HFFc6 (cell line): ENCODE measurements around the gene CLDND2. TPM values are rescaled to one million over a fixed set of nuclear protein-coding genes. Genes with fewer than 3 reads are reported as not detected.

Experiments
- DNase-seq: peaks from one replicate; pipeline ENCODE4 v3.0.0-alpha.2; 2018
- H3K27ac Mint-ChIP-seq: 2 replicates; pipeline ENCODE4 v1.8.0; 2020; ENCODE audit warnings: mild to moderate bottlenecking, mixed read lengths
- H3K27me3 Mint-ChIP-seq: 2 replicates; pipeline ENCODE4 v1.8.0; 2021; ENCODE audit warnings: mild to moderate bottlenecking, moderate library complexity, mixed read lengths; ENCODE audit not compliant: insufficient read depth
- H3K36me3 Mint-ChIP-seq: 2 replicates; pipeline ENCODE4 v1.8.0; 2021; ENCODE audit warnings: low read depth, mixed read lengths
- H3K4me1 Mint-ChIP-seq: 2 replicates; pipeline ENCODE4 v1.8.0; 2020; ENCODE audit warnings: low read depth, mixed read lengths
- H3K4me3 Mint-ChIP-seq: 2 replicates; pipeline ENCODE4 v1.8.0; 2020; ENCODE audit warnings: mild to moderate bottlenecking, moderate library complexity, mixed read lengths
- H3K9me3 Mint-ChIP-seq: 2 replicates; pipeline ENCODE4 v1.8.0; 2020; ENCODE audit warnings: mild to moderate bottlenecking, mixed read lengths
- CTCF ChIP-seq: fragments of 200-600 bp; sonication (generic); IDR thresholded peaks from 2 replicates; pipeline ENCODE4 v1.5.0; 2021; ENCODE audit warnings: antibody characterized with exemption, mild to moderate bottlenecking
- total RNA-seq, 6 experiments: library from RNA; stranded (reverse); fragmentation: NEBNext Ultra II Directional; extraction: Animal tissue kit (Norgen Biotek cat#: 25700); gene quantifications; 2 replicates in 1 of 6; 3 replicates in 5 of 6; pipeline ENCODE4 v1.2.3, GENCODE V29; 2021

Gene CLDND2
- total RNA-seq, 6 experiments from 2014 or later: 0.60 to 2.3 (median 0.94) TPM

- Mint-ChIP-seq H3K27ac (no peak overlapping the region), H3K4me3 (peak overlapping the region; percentile 6; the same call in 1 of the 2 replicates), H3K9me3 (no peaks in the 10 kb centered on the region), H3K4me1 (peaks cover 17% of the 10 kb centered on the region), H3K36me3 (no peaks in the 10 kb centered on the region; the same call in 1 of the 2 replicates), H3K27me3 (peaks cover 24% of the 10 kb centered on the region)
- no peak for DNase-seq
- no peak for TF ChIP-seq CTCF
Observed at GRCh38 chr19:51370230-51370629, 1.4 kb upstream of the CLDND2 start.

GRCh38 chr19:51367565-51368365 lies 1.0 kb downstream of the CLDND2 start:
- peaks cover 13% of the 10 kb centered on the region for H3K27me3 Mint-ChIP-seq
- peak overlapping the region; percentile 97 for H3K4me3 Mint-ChIP-seq
- H3K36me3 Mint-ChIP-seq: peaks cover 5% of the 10 kb centered on the region; the same call in 1 of the 2 replicates
- 0 out of 2 replicates have a peak, but pooled peaks have one; percentile 10 for TF ChIP-seq CTCF
- no peaks in the 10 kb centered on the region for H3K9me3 Mint-ChIP-seq
- peak overlapping the region; percentile 97 for H3K27ac Mint-ChIP-seq
- peaks cover 39% of the 10 kb centered on the region for H3K4me1 Mint-ChIP-seq
- peak; percentile 99 for DNase-seq

- Mint-ChIP-seq H3K9me3 (no peaks in the 10 kb centered on the region), H3K27me3 (peaks cover 12% of the 10 kb centered on the region), H3K4me3 (peak overlapping the region; percentile 97), H3K4me1 (peaks cover 44% of the 10 kb centered on the region), H3K27ac (peak overlapping the region; percentile 97), H3K36me3 (peaks cover 5% of the 10 kb centered on the region; the same call in 1 of the 2 replicates)
- no peak for TF ChIP-seq CTCF
- no peak for DNase-seq
Observed at GRCh38 chr19:51367255-51367564, 1.6 kb downstream of the CLDND2 start.

- H3K27ac Mint-ChIP-seq: peak overlapping the region; percentile 97
- TF ChIP-seq CTCF: no peak
- DNase-seq: peak; percentile 98
Observed at GRCh38 chr19:51366389-51367254, 2.2 kb downstream of the CLDND2 start.

GRCh38 chr19:51365965-51366388 lies 2.8 kb downstream of the CLDND2 start, which contains the start of gene ETFB:
TSS of gene ETFB (minus strand) at chr19:51366388. CDS start at chr19:51366326, 62 bp downstream.
- Mint-ChIP-seq H3K9me3 (no peaks in the 10 kb centered on the region), H3K4me1 (peaks cover 44% of the 10 kb centered on the region), H3K36me3 (peaks cover 5% of the 10 kb centered on the region; the same call in 1 of the 2 replicates), H3K27me3 (peaks cover 6% of the 10 kb centered on the region), H3K4me3 (peak within 1 kb of the TSS; percentile 97), H3K27ac (peak within 1 kb of the TSS; percentile 97)
- no peak for TF ChIP-seq CTCF
- DNase-seq: no peak

More at GRCh38 chr19:51366389-51367254, 2.2 kb downstream of the CLDND2 start:
- peaks cover 12% of the 10 kb centered on the region for H3K27me3 Mint-ChIP-seq
- H3K36me3 Mint-ChIP-seq: peaks cover 5% of the 10 kb centered on the region; the same call in 1 of the 2 replicates
- H3K4me1 Mint-ChIP-seq: peaks cover 44% of the 10 kb centered on the region
- H3K4me3 Mint-ChIP-seq: peak overlapping the region; percentile 97
- H3K9me3 Mint-ChIP-seq: no peaks in the 10 kb centered on the region
